H1 (cell line): Measurements from ENCODE around the gene TMEM135. TPM values are rescaled to one million over a fixed set of nuclear protein-coding genes. Genes with fewer than 3 reads are reported as not detected.

Experiments
- YY1 ChIP-seq: IDR thresholded peaks from 2 replicates; pipeline ENCODE4 v1.6.1; 2011; ENCODE audit warnings: low read depth, mild to moderate bottlenecking, low read length
- polyA plus RNA-seq, 7 experiments: library from polyadenylated mRNA; depleted of rRNA in 3 of 7; stranded (reverse) in 5 of 7; unstranded in 2 of 7; fragments of >200 nt in 5 of 7; fragments of 200-250 nt in 2 of 7; gene quantifications; 1 replicate in 5 of 7; 2 replicates in 1 of 7; 4 replicates in 1 of 7; pipeline versions ENCODE4 v1.2.1 to v1.2.3, GENCODE V29; 2011 to 2013; ENCODE audit warnings: missing spikeins in 2 of 7, mixed read lengths in 2 of 7
- total RNA-seq: library from RNA; stranded (reverse); fragmentation: NEBNext Ultra II Directional; extraction: Animal tissue kit (Norgen Biotek cat#: 25700); gene quantifications from 2 replicates; pipeline ENCODE4 v1.2.1, GENCODE V29; 2021
- TF ChIP-seq, protein P1 (sequence below): fragments of 300-600 bp; sonication (generic); IDR thresholded peaks from 2 replicates; pipeline ENCODE4 v1.7.1; 2012; ENCODE audit warnings: low read length, moderate library complexity, mild to moderate bottlenecking, inconsistent platforms; ENCODE audit not compliant: insufficient replicate concordance

The TMEM135 gene
- total and polyA plus RNA-seq, 2 of the 8 experiments (the other 6 are each of a cell fraction or from before 2014, with no cell fraction given) = 9.3 to 31.3 TPM

GRCh38 chr11:87223816-87224215 is 186.1 kb downstream of the TMEM135 start (continued):
- TF ChIP-seq, protein P1, sequence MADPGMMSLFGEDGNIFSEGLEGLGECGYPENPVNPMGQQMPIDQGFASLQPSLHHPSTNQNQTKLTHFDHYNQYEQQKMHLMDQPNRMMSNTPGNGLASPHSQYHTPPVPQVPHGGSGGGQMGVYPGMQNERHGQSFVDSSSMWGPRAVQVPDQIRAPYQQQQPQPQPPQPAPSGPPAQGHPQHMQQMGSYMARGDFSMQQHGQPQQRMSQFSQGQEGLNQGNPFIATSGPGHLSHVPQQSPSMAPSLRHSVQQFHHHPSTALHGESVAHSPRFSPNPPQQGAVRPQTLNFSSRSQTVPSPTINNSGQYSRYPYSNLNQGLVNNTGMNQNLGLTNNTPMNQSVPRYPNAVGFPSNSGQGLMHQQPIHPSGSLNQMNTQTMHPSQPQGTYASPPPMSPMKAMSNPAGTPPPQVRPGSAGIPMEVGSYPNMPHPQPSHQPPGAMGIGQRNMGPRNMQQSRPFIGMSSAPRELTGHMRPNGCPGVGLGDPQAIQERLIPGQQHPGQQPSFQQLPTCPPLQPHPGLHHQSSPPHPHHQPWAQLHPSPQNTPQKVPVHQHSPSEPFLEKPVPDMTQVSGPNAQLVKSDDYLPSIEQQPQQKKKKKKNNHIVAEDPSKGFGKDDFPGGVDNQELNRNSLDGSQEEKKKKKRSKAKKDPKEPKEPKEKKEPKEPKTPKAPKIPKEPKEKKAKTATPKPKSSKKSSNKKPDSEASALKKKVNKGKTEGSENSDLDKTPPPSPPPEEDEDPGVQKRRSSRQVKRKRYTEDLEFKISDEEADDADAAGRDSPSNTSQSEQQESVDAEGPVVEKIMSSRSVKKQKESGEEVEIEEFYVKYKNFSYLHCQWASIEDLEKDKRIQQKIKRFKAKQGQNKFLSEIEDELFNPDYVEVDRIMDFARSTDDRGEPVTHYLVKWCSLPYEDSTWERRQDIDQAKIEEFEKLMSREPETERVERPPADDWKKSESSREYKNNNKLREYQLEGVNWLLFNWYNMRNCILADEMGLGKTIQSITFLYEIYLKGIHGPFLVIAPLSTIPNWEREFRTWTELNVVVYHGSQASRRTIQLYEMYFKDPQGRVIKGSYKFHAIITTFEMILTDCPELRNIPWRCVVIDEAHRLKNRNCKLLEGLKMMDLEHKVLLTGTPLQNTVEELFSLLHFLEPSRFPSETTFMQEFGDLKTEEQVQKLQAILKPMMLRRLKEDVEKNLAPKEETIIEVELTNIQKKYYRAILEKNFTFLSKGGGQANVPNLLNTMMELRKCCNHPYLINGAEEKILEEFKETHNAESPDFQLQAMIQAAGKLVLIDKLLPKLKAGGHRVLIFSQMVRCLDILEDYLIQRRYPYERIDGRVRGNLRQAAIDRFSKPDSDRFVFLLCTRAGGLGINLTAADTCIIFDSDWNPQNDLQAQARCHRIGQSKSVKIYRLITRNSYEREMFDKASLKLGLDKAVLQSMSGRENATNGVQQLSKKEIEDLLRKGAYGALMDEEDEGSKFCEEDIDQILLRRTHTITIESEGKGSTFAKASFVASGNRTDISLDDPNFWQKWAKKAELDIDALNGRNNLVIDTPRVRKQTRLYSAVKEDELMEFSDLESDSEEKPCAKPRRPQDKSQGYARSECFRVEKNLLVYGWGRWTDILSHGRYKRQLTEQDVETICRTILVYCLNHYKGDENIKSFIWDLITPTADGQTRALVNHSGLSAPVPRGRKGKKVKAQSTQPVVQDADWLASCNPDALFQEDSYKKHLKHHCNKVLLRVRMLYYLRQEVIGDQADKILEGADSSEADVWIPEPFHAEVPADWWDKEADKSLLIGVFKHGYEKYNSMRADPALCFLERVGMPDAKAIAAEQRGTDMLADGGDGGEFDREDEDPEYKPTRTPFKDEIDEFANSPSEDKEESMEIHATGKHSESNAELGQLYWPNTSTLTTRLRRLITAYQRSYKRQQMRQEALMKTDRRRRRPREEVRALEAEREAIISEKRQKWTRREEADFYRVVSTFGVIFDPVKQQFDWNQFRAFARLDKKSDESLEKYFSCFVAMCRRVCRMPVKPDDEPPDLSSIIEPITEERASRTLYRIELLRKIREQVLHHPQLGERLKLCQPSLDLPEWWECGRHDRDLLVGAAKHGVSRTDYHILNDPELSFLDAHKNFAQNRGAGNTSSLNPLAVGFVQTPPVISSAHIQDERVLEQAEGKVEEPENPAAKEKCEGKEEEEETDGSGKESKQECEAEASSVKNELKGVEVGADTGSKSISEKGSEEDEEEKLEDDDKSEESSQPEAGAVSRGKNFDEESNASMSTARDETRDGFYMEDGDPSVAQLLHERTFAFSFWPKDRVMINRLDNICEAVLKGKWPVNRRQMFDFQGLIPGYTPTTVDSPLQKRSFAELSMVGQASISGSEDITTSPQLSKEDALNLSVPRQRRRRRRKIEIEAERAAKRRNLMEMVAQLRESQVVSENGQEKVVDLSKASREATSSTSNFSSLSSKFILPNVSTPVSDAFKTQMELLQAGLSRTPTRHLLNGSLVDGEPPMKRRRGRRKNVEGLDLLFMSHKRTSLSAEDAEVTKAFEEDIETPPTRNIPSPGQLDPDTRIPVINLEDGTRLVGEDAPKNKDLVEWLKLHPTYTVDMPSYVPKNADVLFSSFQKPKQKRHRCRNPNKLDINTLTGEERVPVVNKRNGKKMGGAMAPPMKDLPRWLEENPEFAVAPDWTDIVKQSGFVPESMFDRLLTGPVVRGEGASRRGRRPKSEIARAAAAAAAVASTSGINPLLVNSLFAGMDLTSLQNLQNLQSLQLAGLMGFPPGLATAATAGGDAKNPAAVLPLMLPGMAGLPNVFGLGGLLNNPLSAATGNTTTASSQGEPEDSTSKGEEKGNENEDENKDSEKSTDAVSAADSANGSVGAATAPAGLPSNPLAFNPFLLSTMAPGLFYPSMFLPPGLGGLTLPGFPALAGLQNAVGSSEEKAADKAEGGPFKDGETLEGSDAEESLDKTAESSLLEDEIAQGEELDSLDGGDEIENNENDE = no peak
- no peak for TF ChIP-seq YY1
